HS-27A (cell line): Measurements from ENCODE around the gene NACA.

Source experiments
- DNase-seq: peaks from one replicate; pipeline ENCODE4 v3.0.0-alpha.2; 2012; ENCODE audit warnings: low read depth, missing footprints

Gene NACA

GRCh38 chr12:56687223-56688128 lies 37.6 kb downstream of the NACA start:
- peak; percentile 11 for DNase-seq

- DNase-seq, result no peak
Observed at GRCh38 chr12:56684745-56685359, 40.2 kb downstream of the NACA start.

GRCh38 chr12:56682323-56682722 lies 42.8 kb downstream of the NACA start:
- no peak for DNase-seq

- DNase-seq, result no peak
Observed at GRCh38 chr12:56679883-56680575, 45.1 kb downstream of the NACA start.

- DNase-seq, result no peak
Observed at GRCh38 chr12:56678852-56679251, 46.2 kb downstream of the NACA start.

GRCh38 chr12:56677680-56678079 lies 47.4 kb downstream of the NACA start:
- DNase-seq, result no peak

- no peak for DNase-seq
Observed at GRCh38 chr12:56676851-56677580, 48.1 kb downstream of the NACA start.

GRCh38 chr12:56671608-56672007 lies 53.5 kb downstream of the NACA start:
- no peak for DNase-seq

GRCh38 chr12:56670836-56671235 lies 54.3 kb downstream of the NACA start:
- no peak for DNase-seq

- no peak for DNase-seq
Observed at GRCh38 chr12:56668197-56668457, 57.0 kb downstream of the NACA start.
